ENCODE measurements around the gene DCC. TPM values are rescaled to one million over a fixed set of nuclear protein-coding genes. Genes with fewer than 3 reads are reported as not detected.

Gene DCC
- total and polyA plus RNA-seq, 9 donors, result under 0.01 to 0.77 (median 0.30) TPM; not detected in 3

- Histone ChIP-seq H3K27ac (no peak overlapping the region), H3K27me3 (no peaks in the 10 kb centered on the region), H3K9me3 (no peaks in the 10 kb centered on the region), H3K4me1 (ENCODE audit: insufficient read depth) (no peaks in the 10 kb centered on the region), H3K4me3 (no peak overlapping the region), H3K36me3 (no peaks in the 10 kb centered on the region)
- intact Hi-C loops (cut with DNase I), result loop anchor here in 1 of 4 donors (5.0 kb wide), 1 partner anchor 60 kb away; no protein-coding TSS in a partner anchor
- TF ChIP-seq EP300 (IDR thresholded peaks at IDR 0.05) (no peak), POLR2A (IDR thresholded peaks at IDR 0.05) (no peak), CTCF (IDR thresholded peaks at IDR 0.05) (no peak)
- DNase-seq, result no peak
- 17 to 38% (median 30%) methylated on average over 2 of the region's 2 CpGs for WGBS, 3 donors
Observed at GRCh38 chr18:52746986-52747385, 407.0 kb downstream of the DCC start.

GRCh38 chr18:52747869-52748268, 407.9 kb downstream of the DCC start:
- Histone ChIP-seq H3K9me3 (no peaks in the 10 kb centered on the region), H3K36me3 (no peaks in the 10 kb centered on the region), H3K27me3 (no peaks in the 10 kb centered on the region), H3K4me3 (no peak overlapping the region), H3K27ac (no peak overlapping the region), H3K4me1 (ENCODE audit: insufficient read depth) (no peaks in the 10 kb centered on the region)
- TF ChIP-seq CTCF (IDR thresholded peaks at IDR 0.05) (no peak), EP300 (IDR thresholded peaks at IDR 0.05) (no peak), POLR2A (IDR thresholded peaks at IDR 0.05) (no peak)
- 92 to 95% (median 94%) methylated on average over 23 of the region's 23 CpGs for whole genome bisulfite sequencing, 3 donors
- intact Hi-C loops (cut with DNase I), result loop anchor here in 1 of 4 donors (5.0 kb wide), 1 partner anchor 61 kb away; no protein-coding TSS in a partner anchor
- DNase-seq, result no peak

GRCh38 chr18:52748343-52748742, 408.3 kb downstream of the DCC start:
- Histone ChIP-seq H3K36me3 (no peaks in the 10 kb centered on the region), H3K27ac (no peak overlapping the region), H3K27me3 (no peaks in the 10 kb centered on the region), H3K9me3 (no peaks in the 10 kb centered on the region), H3K4me1 (ENCODE audit: insufficient read depth) (no peaks in the 10 kb centered on the region), H3K4me3 (no peak overlapping the region)
- 86 to 92% (median 89%) methylated on average over 7 to 8 of the region's 8 CpGs for WGBS, 3 donors
- intact Hi-C loops (cut with DNase I), result loop anchor here in 1 of 4 donors (5.0 kb wide), 1 partner anchor 61 kb away; no protein-coding TSS in a partner anchor
- DNase-seq, result no peak
- no peak for TF ChIP-seq CTCF (IDR thresholded peaks at IDR 0.05)
- no peak for TF ChIP-seq EP300 (IDR thresholded peaks at IDR 0.05)
- TF ChIP-seq POLR2A (IDR thresholded peaks at IDR 0.05), result no peak

DNA sequence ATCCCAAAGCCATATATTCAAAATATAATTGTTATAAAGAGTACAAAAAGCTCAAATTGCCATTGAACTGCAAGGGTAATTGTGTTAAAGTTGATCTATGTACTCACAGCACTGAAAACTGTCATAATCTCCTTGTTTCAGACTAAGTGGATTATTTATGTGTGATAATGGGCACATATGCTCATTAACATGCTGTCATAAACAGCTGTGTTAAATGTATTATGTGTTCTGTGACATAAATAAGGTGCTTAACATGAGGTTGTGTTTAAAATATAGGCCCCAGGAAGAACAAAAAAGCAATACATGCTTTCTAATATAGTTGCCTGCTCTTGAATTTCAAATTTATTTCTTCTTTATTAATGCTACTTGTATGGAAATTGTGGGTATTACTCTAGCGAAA, 409.5 kb downstream of the DCC start:
- DNase-seq, result no peak
- WGBS, 3 donors, result 40 to 65% (median 63%) methylated on average over 1 of the region's 1 CpG
- H3K36me3 ChIP-seq, result no peaks in the 10 kb centered on the region
- H3K27me3 ChIP-seq, result no peaks in the 10 kb centered on the region
- intact Hi-C loops (cut with DNase I), result loop anchor here in 1 of 4 donors (5.0 kb wide), 1 partner anchor 62 kb away; no protein-coding TSS in a partner anchor
- TF ChIP-seq CTCF (IDR thresholded peaks at IDR 0.05) (no peak), POLR2A (IDR thresholded peaks at IDR 0.05) (no peak), EP300 (IDR thresholded peaks at IDR 0.05) (no peak)
- no peak overlapping the region for H3K4me3 ChIP-seq
- H3K9me3 ChIP-seq, result no peaks in the 10 kb centered on the region
- no peak overlapping the region for H3K27ac ChIP-seq
- no peaks in the 10 kb centered on the region for H3K4me1 ChIP-seq (ENCODE audit: insufficient read depth)
